GM12891 (cell line): ENCODE measurements around the gene PPP1R3G.

ENCODE experiments used
- POLR2A ChIP-seq: IDR thresholded peaks from 2 replicates; pipeline ENCODE4 v1.6.1; 2011; ENCODE audit warnings: low read depth, low read length, control low read depth
- POLR2AphosphoS5 ChIP-seq: IDR thresholded peaks from 2 replicates; pipeline ENCODE4 v1.6.1; 2011; ENCODE audit warnings: low read depth, low read length, control low read depth
- SPI1 ChIP-seq: IDR thresholded peaks from 2 replicates; pipeline ENCODE4 v1.6.1; 2011; ENCODE audit warnings: low read depth, low read length, control low read depth

GRCh38 chr6:5045416-5045815 lies 39.7 kb upstream of the PPP1R3G start:
- no peak for TF ChIP-seq POLR2A
- no peak for TF ChIP-seq POLR2AphosphoS5
- no peak for TF ChIP-seq SPI1
